Measurements from ENCODE around the gene KCNQ1OT1. TPM values are rescaled to one million over a fixed set of nuclear protein-coding genes. Genes with fewer than 3 reads are reported as not detected.

KCNQ1OT1 gene
- total RNA-seq, 1 donor from 2014 or later: 0.54 TPM

- peaks cover 3% of the 10 kb centered on the region for H3K27me3 ChIP-seq (ENCODE audit: control insufficient read depth, insufficient read depth, low read length)
- H3K4me3 ChIP-seq (ENCODE audit: low read depth, low read length): no peak overlapping the region
- DNase-seq (ENCODE audit: low read depth): no peak
- no peaks in the 10 kb centered on the region for H3K36me3 ChIP-seq (ENCODE audit: control insufficient read depth, insufficient read depth, low read length)
- TF ChIP-seq CTCF (IDR thresholded peaks at IDR 0.05; ENCODE audit: insufficient read depth, low read length, poor library complexity, severe bottlenecking): no peak
Observed at GRCh38 chr11:2569731-2570210, 130.0 kb downstream of the KCNQ1OT1 start.

DNA sequence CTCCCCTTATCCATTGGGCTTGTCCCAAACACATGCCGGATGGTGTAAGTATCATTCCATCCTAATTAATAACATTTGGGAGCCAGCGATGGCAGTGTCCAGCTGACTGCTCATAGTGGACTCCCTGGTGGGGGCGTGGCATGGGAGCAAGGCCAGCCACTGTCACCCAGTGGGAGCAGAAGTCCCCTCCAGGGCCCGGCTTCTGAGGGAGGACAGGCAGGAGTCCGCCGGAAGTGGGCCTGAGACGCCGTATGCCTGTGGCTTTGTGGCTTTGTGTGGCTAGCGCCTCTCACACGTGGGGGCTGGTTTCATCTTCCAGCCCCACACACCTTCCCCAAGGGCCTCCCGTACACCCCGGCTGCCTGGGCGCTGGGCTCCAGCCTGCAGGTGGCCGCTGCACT lies 130.5 kb downstream of the KCNQ1OT1 start:
- no peak for DNase-seq (ENCODE audit: low read depth)
- no peak for TF ChIP-seq CTCF (IDR thresholded peaks at IDR 0.05; ENCODE audit: insufficient read depth, low read length, poor library complexity, severe bottlenecking)
- no peaks in the 10 kb centered on the region for H3K36me3 ChIP-seq (ENCODE audit: control insufficient read depth, insufficient read depth, low read length)
- peaks cover 3% of the 10 kb centered on the region for H3K27me3 ChIP-seq (ENCODE audit: control insufficient read depth, insufficient read depth, low read length)
- H3K4me3 ChIP-seq (ENCODE audit: low read depth, low read length): no peak overlapping the region

DNA sequence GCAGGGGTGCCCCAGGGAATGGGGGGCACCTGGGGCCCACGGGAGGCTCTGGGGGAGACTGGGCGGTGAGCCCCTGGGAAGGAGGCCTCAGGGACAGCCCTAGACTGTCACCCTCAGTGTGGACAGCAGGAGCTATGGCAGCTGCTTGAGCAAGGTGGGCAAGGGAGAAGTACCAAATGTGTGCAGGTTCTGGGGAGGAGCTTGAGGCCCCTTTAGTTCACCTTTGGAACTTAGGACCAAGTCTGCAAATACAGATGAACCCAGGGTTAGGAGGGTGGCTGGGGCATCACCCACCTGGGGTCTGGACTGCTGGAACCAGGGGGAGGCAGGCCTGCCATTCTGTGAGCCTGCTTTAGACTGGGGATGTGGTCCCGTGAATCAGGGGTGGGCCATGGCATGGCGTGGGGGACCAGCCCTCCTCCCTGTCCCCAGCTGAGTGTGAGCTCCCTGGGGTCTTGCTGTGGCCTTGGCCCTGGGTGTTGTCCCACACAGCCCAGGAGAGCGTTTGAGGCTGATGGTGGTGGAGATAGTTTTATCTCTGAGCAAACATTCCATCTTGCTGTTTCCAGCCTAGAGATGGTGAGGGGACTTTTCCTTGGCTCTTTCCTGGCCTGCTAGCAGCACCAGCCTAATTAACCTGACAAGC lies 132.6 kb downstream of the KCNQ1OT1 start:
- peaks cover 5% of the 10 kb centered on the region for H3K27me3 ChIP-seq (ENCODE audit: control insufficient read depth, insufficient read depth, low read length)
- no peaks in the 10 kb centered on the region for H3K36me3 ChIP-seq (ENCODE audit: control insufficient read depth, insufficient read depth, low read length)
- no peak overlapping the region for H3K4me3 ChIP-seq (ENCODE audit: low read depth, low read length)
- TF ChIP-seq CTCF (IDR thresholded peaks at IDR 0.05; ENCODE audit: insufficient read depth, low read length, poor library complexity, severe bottlenecking): no peak
- no peak for DNase-seq (ENCODE audit: low read depth)

GRCh38 chr11:2566223-2567025 lies 133.4 kb downstream of the KCNQ1OT1 start:
- DNase-seq (ENCODE audit: low read depth): no peak
- TF ChIP-seq CTCF (IDR thresholded peaks at IDR 0.05; ENCODE audit: insufficient read depth, low read length, poor library complexity, severe bottlenecking): no peak
- Histone ChIP-seq H3K36me3 (ENCODE audit: control insufficient read depth, insufficient read depth, low read length) (no peaks in the 10 kb centered on the region), H3K27me3 (ENCODE audit: control insufficient read depth, insufficient read depth, low read length) (peaks cover 5% of the 10 kb centered on the region), H3K4me3 (ENCODE audit: low read depth, low read length) (no peak overlapping the region)

DNA sequence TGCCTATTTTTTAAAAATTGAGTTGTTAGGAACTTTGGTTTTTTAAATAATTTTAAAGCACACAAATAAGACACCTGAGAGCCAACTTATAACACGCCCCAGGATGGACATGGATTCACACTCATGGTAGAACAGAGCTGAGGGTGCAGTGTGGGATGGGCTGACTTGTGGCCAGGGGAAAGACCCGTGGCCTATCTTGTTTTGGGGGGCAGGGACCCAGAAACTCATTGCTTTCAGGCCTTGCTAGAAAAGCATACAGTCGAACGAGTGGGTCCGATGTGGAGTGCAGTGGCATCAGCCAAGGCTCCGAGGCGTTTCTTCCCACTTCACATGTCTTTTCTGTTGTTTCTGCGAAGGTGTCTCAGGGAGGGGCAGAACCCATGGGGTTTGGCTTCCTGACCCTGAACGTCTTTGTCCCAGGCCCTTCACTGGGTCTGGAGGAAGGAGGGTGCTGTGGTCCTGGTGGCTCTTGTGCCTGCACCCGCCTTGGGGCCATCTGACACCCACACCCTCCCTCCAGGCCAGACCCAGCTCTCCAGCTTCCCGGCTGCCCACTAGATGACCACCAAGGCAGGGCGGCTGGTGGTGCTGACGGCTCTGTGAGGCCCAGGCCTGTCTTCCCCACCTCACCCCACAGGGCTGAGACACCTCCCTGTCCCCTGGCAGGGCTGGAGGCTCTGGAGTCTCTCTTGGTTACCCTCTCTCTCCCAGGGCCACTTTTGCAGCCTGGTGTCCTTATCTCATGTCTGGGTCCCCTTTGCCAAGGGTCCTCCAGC lies 134.2 kb downstream of the KCNQ1OT1 start:
- TF ChIP-seq CTCF (IDR thresholded peaks at IDR 0.05; ENCODE audit: insufficient read depth, low read length, poor library complexity, severe bottlenecking): no peak
- Histone ChIP-seq H3K27me3 (ENCODE audit: control insufficient read depth, insufficient read depth, low read length) (peaks cover 5% of the 10 kb centered on the region), H3K4me3 (ENCODE audit: low read depth, low read length) (no peak overlapping the region), H3K36me3 (ENCODE audit: control insufficient read depth, insufficient read depth, low read length) (no peaks in the 10 kb centered on the region)
- DNase-seq (ENCODE audit: low read depth): no peak

Data from kidney epithelial cell (primary cell).